SH-SY5Y (cell line): Measurements from ENCODE around the gene CALU.

Source experiments
- GATA2 ChIP-seq: IDR thresholded peaks from 2 replicates; pipeline ENCODE4 v1.6.1; 2011; ENCODE audit warnings: mild to moderate bottlenecking, low read depth, low read length
- GATA3 ChIP-seq: IDR thresholded peaks from 2 replicates; pipeline ENCODE4 v1.6.1; 2011; ENCODE audit warnings: low read depth, mild to moderate bottlenecking, low read length, moderate library complexity

CALU gene

DNA sequence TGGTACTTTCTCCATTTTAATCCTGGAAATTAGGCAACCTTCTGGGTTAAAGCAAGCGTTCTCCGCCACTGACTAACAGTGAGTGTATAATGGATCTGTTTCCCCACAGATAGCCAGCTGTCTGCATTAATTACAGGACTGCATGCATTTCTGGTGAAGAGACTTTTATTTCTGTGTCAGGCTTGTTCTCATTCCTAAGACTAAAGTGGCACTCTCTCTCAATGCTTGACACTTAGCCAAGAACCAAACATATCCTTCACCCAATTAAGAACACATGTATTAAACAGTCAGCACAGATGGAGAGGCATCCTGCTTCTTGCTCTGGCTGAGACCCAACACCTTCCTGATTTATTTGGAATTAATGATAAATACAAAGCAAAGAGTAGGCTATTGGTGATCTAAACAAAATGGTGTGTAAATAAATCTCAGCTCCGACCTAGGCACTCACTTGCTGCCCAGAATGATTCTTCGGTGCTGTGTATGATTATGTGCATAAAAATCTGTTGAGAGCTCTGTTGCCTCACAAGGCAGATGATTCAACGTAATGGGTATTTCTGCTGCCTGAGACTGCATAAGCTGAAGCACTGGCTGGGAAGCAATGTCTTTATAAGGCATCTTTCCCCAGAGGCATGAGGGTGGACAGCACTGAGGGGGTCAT, 16.8 kb downstream of the CALU start:
- no peak for TF ChIP-seq GATA3
- TF ChIP-seq GATA2: no peak

- no peak for TF ChIP-seq GATA2
- no peak for TF ChIP-seq GATA3
Measured at GRCh38 chr7:128757203-128757602, 18.0 kb downstream of the CALU start.

GRCh38 chr7:128758553-128758952, 19.4 kb downstream of the CALU start:
- no peak for TF ChIP-seq GATA2
- TF ChIP-seq GATA3: no peak

GRCh38 chr7:128759242-128759641, 20.1 kb downstream of the CALU start:
- no peak for TF ChIP-seq GATA2
- TF ChIP-seq GATA3: no peak

GRCh38 chr7:128763541-128763940, 24.4 kb downstream of the CALU start:
- no peak for TF ChIP-seq GATA3
- no peak for TF ChIP-seq GATA2

GRCh38 chr7:128767475-128768110, 28.4 kb downstream of the CALU start:
- TF ChIP-seq GATA2: no peak
- no peak for TF ChIP-seq GATA3

- TF ChIP-seq GATA3 (no peak), GATA2 (no peak)
Measured at GRCh38 chr7:128770233-128770632, 31.1 kb downstream of the CALU start.

DNA sequence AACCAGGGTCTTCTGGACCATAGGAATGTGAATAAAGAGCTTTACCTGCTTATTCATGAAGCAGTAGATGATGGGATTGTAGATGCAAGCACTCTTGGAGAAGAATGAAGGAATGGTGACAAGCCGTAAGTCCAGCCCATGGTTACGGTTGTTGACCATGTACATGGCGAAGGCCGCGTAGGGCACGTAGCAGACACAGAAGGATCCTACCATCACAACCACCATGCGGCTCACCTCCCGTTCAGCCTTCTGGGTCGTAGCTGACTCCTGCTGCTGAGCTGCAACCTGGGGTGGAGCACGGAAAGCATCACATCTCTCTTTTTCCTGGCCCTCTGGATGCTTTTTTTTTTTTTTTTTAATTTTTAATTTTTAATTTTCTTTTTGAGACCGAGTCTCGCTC, 34.4 kb downstream of the CALU start:
- TF ChIP-seq GATA2 (no peak), GATA3 (no peak)

- TF ChIP-seq GATA2: no peak
- TF ChIP-seq GATA3: no peak
Measured at GRCh38 chr7:128774029-128774689, 35.0 kb downstream of the CALU start.

GRCh38 chr7:128774921-128775320, 35.8 kb downstream of the CALU start:
- TF ChIP-seq GATA3 (no peak), GATA2 (no peak)

DNA sequence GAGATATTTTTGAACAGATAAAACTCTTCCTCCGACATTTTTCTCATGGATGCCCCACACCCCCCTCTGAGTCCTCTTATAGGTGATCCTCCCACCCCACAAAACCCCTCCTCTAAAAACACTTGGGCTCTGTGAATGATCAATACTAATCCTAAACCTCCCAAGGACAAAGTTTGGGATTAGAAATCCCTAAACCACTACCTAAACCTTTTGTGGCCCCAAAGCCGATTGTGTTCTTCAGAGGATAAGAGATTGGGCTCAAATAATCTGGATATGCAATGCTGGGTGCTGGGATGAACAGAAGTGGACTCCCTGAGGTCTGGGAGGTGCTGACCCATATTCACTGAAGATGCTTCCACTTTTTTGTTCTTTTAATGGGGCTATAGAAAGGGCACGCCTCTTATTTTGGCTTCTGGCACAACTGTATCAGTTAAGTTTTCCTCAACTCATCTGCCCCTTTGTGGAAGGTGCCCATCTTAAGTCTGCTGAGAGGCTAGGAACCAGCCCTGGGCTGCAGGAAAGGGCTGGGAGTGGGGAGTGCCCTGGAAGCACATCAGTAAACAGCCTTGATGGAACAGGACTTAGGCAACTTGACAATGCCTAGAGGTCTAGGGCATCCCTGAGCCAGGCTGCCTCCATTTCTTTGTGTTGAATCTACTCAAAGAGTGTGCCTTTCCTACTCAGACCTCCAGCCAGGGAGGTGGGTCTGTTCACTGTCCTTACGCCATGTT, 36.8 kb downstream of the CALU start, which contains the start of gene OPN1SW:
Gene OPN1SW (minus strand): TSS at position 51 of the 731 bp plus-strand sequence. CDS start 13 bp downstream, at position 38.
- TF ChIP-seq GATA2 (no peak), GATA3 (no peak)

- TF ChIP-seq GATA2 (no peak), GATA3 (no peak)
Measured at GRCh38 chr7:128777156-128778123, 38.3 kb downstream of the CALU start.

DNA sequence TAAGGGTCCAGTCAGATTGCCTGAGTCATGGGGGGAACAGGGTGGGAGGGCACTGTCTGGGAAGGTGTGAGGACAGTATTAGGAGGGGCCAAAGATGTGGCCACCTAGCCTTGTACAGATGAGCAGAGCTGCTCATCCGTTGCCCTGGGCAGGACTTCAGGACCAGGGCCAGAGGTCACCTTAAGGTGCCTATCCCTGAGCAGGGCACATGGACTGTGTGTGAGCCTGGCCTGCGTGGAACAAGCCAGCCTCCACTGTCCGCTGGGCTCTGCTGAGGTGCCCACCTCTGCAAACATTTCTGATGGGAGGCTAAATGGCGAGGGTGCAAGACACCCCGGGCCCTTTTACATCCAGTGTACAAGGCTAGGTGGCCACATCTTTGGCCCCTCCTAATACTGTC, 39.8 kb downstream of the CALU start:
- TF ChIP-seq GATA2 (no peak), GATA3 (no peak)

DNA sequence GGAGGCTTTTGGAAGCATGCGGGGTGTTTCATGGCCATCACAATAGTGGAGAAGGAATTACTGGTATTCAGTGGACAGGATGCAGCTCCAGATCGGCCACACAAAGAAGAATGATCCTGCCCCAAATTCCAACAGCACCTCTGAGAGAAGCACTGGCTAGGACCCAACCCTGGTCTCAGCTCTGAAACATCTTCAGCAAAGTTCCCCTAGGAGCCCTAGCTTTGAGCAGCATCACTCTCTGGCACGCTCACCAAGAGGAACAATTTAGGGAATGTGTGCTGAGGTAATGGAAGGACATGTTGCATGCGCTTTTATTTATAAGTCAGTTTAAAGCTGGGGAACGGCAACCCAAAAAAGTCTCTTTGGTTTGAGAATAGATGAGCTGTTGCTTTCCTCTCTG, 42.0 kb downstream of the CALU start:
- TF ChIP-seq GATA3 (no peak), GATA2 (no peak)
